IMR-90 (cell line): Measurements from ENCODE around the gene RBM42. TPM values are rescaled to one million over a fixed set of nuclear protein-coding genes. Genes with fewer than 3 reads are reported as not detected.

ENCODE experiments used
- ATAC-seq: fragments of 200-7000 bp; cut with Tn5 transposase; 2 replicates; pipeline ENCODE4 v1.9.1; 2020; ENCODE audit warnings: low read depth, mild to moderate bottlenecking, moderate library complexity
- BruUV-seq: library from RNA; stranded (reverse); fragments of 400-500 nt; replicated peaks from 2 replicates; lab custom pipeline; 2021; lab: Mats Ljungman, UMichigan
- CTCF ChIA-PET: fragments of 300-600 bp; formaldehyde crosslinking; extraction: SDS; loops from one replicate; lab custom pipeline; 2021; ENCODE audit warnings: antibody characterized with exemption; lab: Yijun Ruan, JAX
- POLR2A ChIA-PET: fragments of 300-600 bp; sonication (Branson Sonifier 250); formaldehyde crosslinking; loops from one replicate; lab custom pipeline; 2022; ENCODE audit warnings: antibody characterized with exemption; ENCODE audit not compliant: unreplicated experiment; lab: Charles Lee
- DNase-seq: peaks from one replicate; pipeline ENCODE4 v3.0.0; 2013
- H2AFZ ChIP-seq: replicated peaks from 2 replicates; pipeline ENCODE3; 2013; ENCODE audit warnings: low read length, mild to moderate bottlenecking; ENCODE audit not compliant: poor library complexity
- H2AK5ac ChIP-seq: 2 replicates; pipeline ENCODE4 v1.6.1; 2013; ENCODE audit warnings: low read depth, low read length, inconsistent platforms
- H2AK9ac ChIP-seq: replicated peaks from 2 replicates; pipeline ENCODE3; 2013; ENCODE audit warnings: mild to moderate bottlenecking, low read depth, low read length, moderate library complexity; ENCODE audit not compliant: poor library complexity
- H2BK120ac ChIP-seq: 2 replicates; pipeline ENCODE4 v1.6.1; 2013; ENCODE audit warnings: low read depth, low read length, inconsistent platforms
- H2BK15ac ChIP-seq: 3 replicates; pipeline ENCODE4 v1.6.1; 2013; ENCODE audit warnings: low read depth, low read length, inconsistent platforms
- H2BK20ac ChIP-seq: 2 replicates; pipeline ENCODE4 v1.6.1; 2013; ENCODE audit warnings: low read depth, mild to moderate bottlenecking, inconsistent platforms, low read length, moderate library complexity
- H2BK5ac ChIP-seq: 2 replicates; pipeline ENCODE4 v1.6.1; 2013; ENCODE audit warnings: mild to moderate bottlenecking, low read depth, low read length, inconsistent platforms; ENCODE audit not compliant: poor library complexity, severe bottlenecking
- H3K14ac ChIP-seq: replicated peaks from 2 replicates; pipeline ENCODE4 v1.6.1; 2013; ENCODE audit warnings: low read depth, low read length, inconsistent platforms
- H3K18ac ChIP-seq: 2 replicates; pipeline ENCODE4 v1.6.1; 2013; ENCODE audit warnings: low read depth, low read length, control low read depth
- H3K23ac ChIP-seq: 2 replicates; pipeline ENCODE4 v1.6.1; 2013; ENCODE audit warnings: low read depth, low read length, inconsistent platforms
- H3K27ac ChIP-seq: 2 replicates; pipeline ENCODE4 v1.5.1; 2013; ENCODE audit warnings: mild to moderate bottlenecking, control low read depth, low read length; ENCODE audit not compliant: insufficient read depth
- H3K27me3 ChIP-seq: 2 replicates; pipeline ENCODE4 v1.6.1; 2013; ENCODE audit warnings: low read length; ENCODE audit not compliant: control insufficient read depth, insufficient read depth
- H3K36me3 ChIP-seq: 2 replicates; pipeline ENCODE4 v1.6.1; 2013; ENCODE audit warnings: low read length, mixed read lengths; ENCODE audit not compliant: control insufficient read depth, insufficient read depth
- H3K4ac ChIP-seq: 2 replicates; pipeline ENCODE4 v1.6.1; 2013; ENCODE audit warnings: low read depth, low read length, inconsistent platforms
- H3K4me1 ChIP-seq: 2 replicates; pipeline ENCODE4 v1.6.1; 2013; ENCODE audit warnings: low read length, mixed read lengths; ENCODE audit not compliant: control insufficient read depth, insufficient read depth
- H3K4me2 ChIP-seq: 2 replicates; pipeline ENCODE4 v1.6.1; 2013; ENCODE audit warnings: low read depth, mild to moderate bottlenecking, control low read depth, low read length, moderate library complexity
- H3K4me3 ChIP-seq: 2 replicates; pipeline ENCODE4 v1.5.1; 2013; ENCODE audit warnings: low read depth, mild to moderate bottlenecking, control low read depth, low read length, moderate library complexity; ENCODE audit not compliant: insufficient read depth
- H3K56ac ChIP-seq: 2 replicates; pipeline ENCODE4 v1.6.1; 2013; ENCODE audit warnings: low read length, inconsistent platforms; ENCODE audit not compliant: insufficient read depth; ENCODE audit errors: extremely low read depth
- H3K79me1 ChIP-seq, 2 experiments: 2 replicates each; pipeline ENCODE4 v1.6.1; 2013; ENCODE audit warnings: low read length in 2 of 2, inconsistent platforms in 1 of 2, low read depth in 1 of 2
- H3K9ac ChIP-seq: 2 replicates; pipeline ENCODE4 v1.6.1; 2013; ENCODE audit warnings: low read depth, low read length, control low read depth
- H3K9me1 ChIP-seq: 2 replicates; pipeline ENCODE4 v1.6.1; 2013; ENCODE audit warnings: low read length, inconsistent platforms; ENCODE audit not compliant: insufficient read depth
- H3K9me3 ChIP-seq: 2 replicates; pipeline ENCODE4 v1.6.1; 2013; ENCODE audit warnings: low read length; ENCODE audit not compliant: control insufficient read depth, insufficient read depth
- H4K20me1 ChIP-seq: 2 replicates; pipeline ENCODE4 v1.6.1; 2013; ENCODE audit warnings: low read length, inconsistent platforms; ENCODE audit not compliant: insufficient read depth
- H4K5ac ChIP-seq: 2 replicates; pipeline ENCODE4 v1.6.1; 2013; ENCODE audit warnings: mild to moderate bottlenecking, low read depth, low read length, control low read depth
- H4K8ac ChIP-seq, 2 experiments: 2 replicates each; pipeline ENCODE4 v1.6.1; 2013; ENCODE audit warnings: low read depth in 2 of 2, low read length in 2 of 2, control low read depth in 1 of 2, inconsistent platforms in 1 of 2
- H4K91ac ChIP-seq: 2 replicates; pipeline ENCODE4 v1.6.1; 2013; ENCODE audit warnings: low read depth, low read length, inconsistent platforms; ENCODE audit not compliant: insufficient read depth
- BHLHE40 ChIP-seq: fragments of 150-350 bp; IDR thresholded peaks from 2 replicates; pipeline ENCODE4 v1.6.1; 2016; ENCODE audit warnings: mild to moderate bottlenecking, low read depth, low read length
- CEBPB ChIP-seq: IDR thresholded peaks from 2 replicates; pipeline ENCODE4 v1.6.1; 2012; ENCODE audit warnings: low read depth, low read length, improper control_type of control experiment
- CHD1 ChIP-seq: IDR thresholded peaks from 2 replicates; pipeline ENCODE4 v1.6.1; 2012; ENCODE audit warnings: low read depth, low read length, improper control_type of control experiment
- CTCF ChIP-seq: conservative IDR thresholded peaks from 2 replicates; pipeline ENCODE4 v1.5.1; 2012; ENCODE audit warnings: mild to moderate bottlenecking, low read depth, low read length, improper control_type of control experiment
- ELK1 ChIP-seq: fragments of 150-350 bp; IDR thresholded peaks from 2 replicates; pipeline ENCODE4 v1.6.1; 2016; ENCODE audit warnings: low read depth, mild to moderate bottlenecking, low read length, moderate library complexity, borderline replicate concordance
- FOS ChIP-seq: fragments of 150-350 bp; IDR thresholded peaks from 2 replicates; pipeline ENCODE4 v1.6.1; 2016; ENCODE audit warnings: low read depth, low read length
- MAFK ChIP-seq: IDR thresholded peaks from 2 replicates; pipeline ENCODE4 v1.6.1; 2012; ENCODE audit warnings: low read depth, low read length, improper control_type of control experiment
- MAZ ChIP-seq: IDR thresholded peaks from 2 replicates; pipeline ENCODE4 v1.6.1; 2012; ENCODE audit warnings: low read depth, mild to moderate bottlenecking, low read length, improper control_type of control experiment, moderate library complexity, borderline replicate concordance
- MXI1 ChIP-seq: IDR thresholded peaks from 2 replicates; pipeline ENCODE4 v1.6.1; 2012; ENCODE audit warnings: low read depth, mild to moderate bottlenecking, low read length, moderate library complexity, borderline replicate concordance
- NFE2L2 ChIP-seq: fragments of 150-350 bp; IDR thresholded peaks from 2 replicates; pipeline ENCODE4 v1.6.1; 2016; ENCODE audit warnings: low read depth, mild to moderate bottlenecking, low read length
- POLR2A ChIP-seq: IDR thresholded peaks from 2 replicates; pipeline ENCODE4 v1.6.1; 2012; ENCODE audit warnings: mild to moderate bottlenecking, low read depth, low read length
- RAD21 ChIP-seq: IDR thresholded peaks from 2 replicates; pipeline ENCODE4 v1.6.1; 2012; ENCODE audit warnings: low read length, improper control_type of control experiment
- RCOR1 ChIP-seq: IDR thresholded peaks from 2 replicates; pipeline ENCODE4 v1.6.1; 2012; ENCODE audit warnings: mild to moderate bottlenecking, low read length, improper control_type of control experiment; ENCODE audit not compliant: insufficient replicate concordance
- RFX5 ChIP-seq: IDR thresholded peaks from 2 replicates; pipeline ENCODE4 v1.8.0; 2012; ENCODE audit warnings: low read depth, mild to moderate bottlenecking, low read length, moderate library complexity
- SMC3 ChIP-seq: fragments of 150-350 bp; IDR thresholded peaks from 2 replicates; pipeline ENCODE4 v1.6.1; 2016; ENCODE audit warnings: low read depth, mild to moderate bottlenecking, antibody characterized with exemption, low read length, moderate library complexity
- USF2 ChIP-seq: fragments of 150-350 bp; IDR thresholded peaks from 2 replicates; pipeline ENCODE4 v1.6.1; 2017; ENCODE audit warnings: mild to moderate bottlenecking, antibody characterized with exemption, low read length, low read depth
- WGBS, 2 experiments: methylation state at CpG; one replicate each; pipeline versions ENCODE4 v1.1.5 to v1.1.7; 2013; ENCODE audit warnings: missing lambda C conversion rate in 2 of 2; ENCODE audit not compliant: insufficient read length in 1 of 2; ENCODE audit errors: extremely low coverage in 2 of 2; 5-methylcytosine and 5-hydroxymethylcytosine counted together
- dilution Hi-C: fragments of 300-500 bp; cut with HindIII; formaldehyde crosslinking; loops from one replicate; pipeline ENCODE4 v1.14.3; 2018; ENCODE audit warnings: low sequenced_read_pairs; ENCODE audit not compliant: unreplicated experiment
- in situ Hi-C: fragments of 300-500 bp; cut with MboI; formaldehyde crosslinking; loops from 3 replicates; pipeline ENCODE4 v1.14.3; 2019; ENCODE audit warnings: low sequenced_read_pairs, inconsistent platforms, mixed read lengths
- intact Hi-C: fragments of 100-400 bp; cut with micrococcal nuclease; formaldehyde crosslinking; loops from 2 replicates; pipeline ENCODE4 v1.10.0; 2022
- polyA plus RNA-seq, 3 experiments: library from polyadenylated mRNA; depleted of rRNA; stranded (reverse); fragments of >200 nt; gene quantifications; 2 replicates each; pipeline ENCODE4 v1.2.3, GENCODE V29; 2012; ENCODE audit warnings: low replicate concordance in 1 of 3
- total RNA-seq: library from RNA; depleted of rRNA; stranded (reverse); fragments of >200 nt; gene quantifications from 2 replicates; pipeline ENCODE4 v1.2.3, GENCODE V29; 2012

The RBM42 gene
- total and polyA plus RNA-seq, 2 of the 4 experiments (the other 2 are of a cell fraction) = 19.0 to 41.5 TPM

DNA sequence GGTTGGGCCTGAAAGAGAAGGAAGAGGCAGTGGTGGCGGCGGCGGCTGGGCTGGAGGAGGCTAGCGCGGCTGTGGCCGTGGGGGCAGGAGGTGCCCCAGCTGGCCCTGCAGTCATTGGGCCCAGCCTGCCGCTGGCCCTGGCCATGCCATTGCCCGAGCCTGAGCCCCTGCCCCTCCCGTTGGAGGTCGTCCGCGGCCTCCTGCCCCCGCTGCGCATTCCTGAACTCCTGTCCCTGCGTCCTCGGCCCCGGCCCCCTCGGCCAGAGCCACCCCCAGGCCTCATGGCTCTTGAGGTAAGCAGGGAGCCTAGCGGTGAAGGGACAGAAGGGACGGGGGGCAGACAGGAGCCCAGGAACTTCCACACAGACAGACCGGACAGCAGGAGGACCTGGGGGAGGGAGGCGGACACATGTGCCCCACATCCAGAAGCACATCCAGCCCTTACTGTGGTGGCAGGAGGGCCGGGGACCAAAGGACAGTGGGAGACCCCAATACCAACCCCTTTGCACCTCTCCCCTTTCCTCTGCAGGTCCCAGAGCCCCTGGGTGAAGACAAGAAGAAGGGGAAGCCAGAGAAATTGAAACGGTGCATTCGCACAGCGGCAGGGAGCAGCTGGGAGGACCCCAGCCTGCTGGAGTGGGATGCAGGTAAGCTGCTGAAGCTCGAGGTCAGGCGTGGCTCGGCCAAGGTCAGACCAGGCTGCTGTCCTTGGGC, 5.0 kb downstream of the RBM42 start:
- WGBS, 2 experiments = 93% methylated on average over 11 of the region's 29 CpGs; no CpG with 5 or more reads in 1 of the 2 experiments
- ATAC-seq = no peak

More for the DNA sequence above, 5.0 kb downstream of the RBM42 start:
- H2BK15ac ChIP-seq = no peak overlapping the region
- no peaks in the 10 kb centered on the region for H3K9me3 ChIP-seq
- no peak overlapping the region for H2AK9ac ChIP-seq
- H3K27me3 ChIP-seq = no peaks in the 10 kb centered on the region
- ChIA-PET POLR2A (no interaction called here), CTCF (no interaction called here)
- no peak for TF ChIP-seq ELK1
- no peak for TF ChIP-seq MAZ
- no peak for TF ChIP-seq FOS
- no peak for TF ChIP-seq RCOR1
- TF ChIP-seq USF2 = no peak
- no peak for TF ChIP-seq CEBPB
- no peak for TF ChIP-seq MAFK
- no peak for TF ChIP-seq SMC3
- TF ChIP-seq RAD21 = no peak
- TF ChIP-seq RFX5 = no peak
- TF ChIP-seq CHD1 = no peak
- TF ChIP-seq BHLHE40 = no peak
- no peak for TF ChIP-seq POLR2A
- TF ChIP-seq MXI1 = no peak
- TF ChIP-seq NFE2L2 = no peak
- no peak for TF ChIP-seq CTCF
- H3K4me1 ChIP-seq = peaks cover 2% of the 10 kb centered on the region; the same call in 1 of the 2 replicates
- peaks cover 12 to 20% of the 10 kb centered on the region in 2 experiments for H3K79me1 ChIP-seq
- no peak overlapping the region for H3K23ac ChIP-seq
- H3K4ac ChIP-seq = no peak overlapping the region
- H2BK120ac ChIP-seq = no peak overlapping the region
- no peak overlapping the region for H2BK5ac ChIP-seq
- H2AFZ ChIP-seq = no peak overlapping the region
- H3K9me1 ChIP-seq = 0 out of 2 replicates have a peak, but pooled peaks cover 2% of the 10 kb centered on the region
- no peak overlapping the region for H3K27ac ChIP-seq
- no peak overlapping the region for H3K4me2 ChIP-seq
- intact Hi-C loops (no loop called here), in situ Hi-C loops (no loop called here), dilution Hi-C loops (no loop called here)
- H3K18ac ChIP-seq = no peak overlapping the region
- no peak for DNase-seq
- no TSS peak for BruUV-seq
- no peak overlapping the region for H4K91ac ChIP-seq
- no peak overlapping the region for H4K5ac ChIP-seq
- H3K9ac ChIP-seq = no peak overlapping the region
- no peak overlapping the region for H2BK20ac ChIP-seq
- no peaks in the 10 kb centered on the region for H4K20me1 ChIP-seq
- H3K36me3 ChIP-seq = peaks cover 66% of the 10 kb centered on the region
- no peak overlapping the region for H2AK5ac ChIP-seq
- H4K8ac ChIP-seq = no peak overlapping the region
- no peak overlapping the region for H3K14ac ChIP-seq
- H3K4me3 ChIP-seq = no peak overlapping the region
- no peak overlapping the region for H3K56ac ChIP-seq
